Measurements from ENCODE around the gene CHRNB2.

- TF ChIP-seq CTCF (IDR thresholded peaks at IDR 0.05) (no peak), POLR2A (IDR thresholded peaks at IDR 0.05) (no peak)
Measured at GRCh38 chr1:154572468-154573167, 5.0 kb downstream of the CHRNB2 start.

All from prostate gland (tissue), 2 donors.